Measurements from ENCODE around the gene NOS1AP.

Gene NOS1AP

DNA sequence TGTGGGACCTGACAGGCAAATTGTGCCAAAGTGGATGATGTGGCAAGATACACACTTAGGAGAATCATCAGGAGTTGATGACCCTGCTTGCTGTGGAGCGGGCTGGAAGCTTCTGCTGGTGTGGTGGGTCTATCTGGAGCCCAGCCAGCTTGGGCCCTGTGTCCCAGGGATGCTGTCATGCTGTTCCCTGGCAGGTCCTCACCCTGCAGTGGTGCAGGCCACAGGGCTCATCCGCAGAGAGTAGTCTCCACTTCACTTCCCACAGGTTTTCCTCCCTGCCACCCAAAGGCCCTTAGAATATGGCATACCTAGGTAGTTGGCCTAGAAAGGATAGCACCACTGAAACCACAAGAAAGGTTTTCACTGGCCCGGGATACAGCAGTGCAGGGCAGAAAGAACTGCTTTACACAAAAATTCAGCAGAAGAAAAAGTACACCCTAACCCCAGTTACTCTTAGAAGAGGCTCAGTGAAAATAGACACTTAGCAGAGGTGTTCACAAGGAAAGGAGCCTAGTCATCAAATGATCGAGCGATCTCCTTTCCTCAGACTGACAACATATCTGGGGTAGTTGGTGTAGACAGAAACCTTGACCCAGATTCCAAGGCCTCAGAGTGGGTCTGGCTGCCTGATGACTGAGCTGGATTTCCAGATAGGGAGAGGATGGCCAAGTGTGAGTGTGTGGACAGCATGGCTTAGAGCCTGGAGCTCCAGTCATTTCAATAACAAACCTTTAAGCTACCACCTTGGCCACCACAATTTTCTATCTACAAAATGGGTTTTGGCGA lies 310.8 kb downstream of the NOS1AP start:
- H3K9ac ChIP-seq (ENCODE audit: low read depth, low read length) = no peak overlapping the region
- no peak overlapping the region for H3K4me3 ChIP-seq (ENCODE audit: low read length)
- no peaks in the 10 kb centered on the region for H3K4me1 ChIP-seq (ENCODE audit: insufficient read depth, low read length)
- H3K27me3 ChIP-seq (ENCODE audit: insufficient read depth, low read length) = no peaks in the 10 kb centered on the region
- H3K36me3 ChIP-seq (ENCODE audit: insufficient read depth, low read depth, low read length) = peaks cover 12% of the 10 kb centered on the region
- no peaks in the 10 kb centered on the region for H3K9me3 ChIP-seq (ENCODE audit: insufficient read depth, low read depth, low read length)
- no peak overlapping the region for H3K27ac ChIP-seq (ENCODE audit: low read length)

DNA sequence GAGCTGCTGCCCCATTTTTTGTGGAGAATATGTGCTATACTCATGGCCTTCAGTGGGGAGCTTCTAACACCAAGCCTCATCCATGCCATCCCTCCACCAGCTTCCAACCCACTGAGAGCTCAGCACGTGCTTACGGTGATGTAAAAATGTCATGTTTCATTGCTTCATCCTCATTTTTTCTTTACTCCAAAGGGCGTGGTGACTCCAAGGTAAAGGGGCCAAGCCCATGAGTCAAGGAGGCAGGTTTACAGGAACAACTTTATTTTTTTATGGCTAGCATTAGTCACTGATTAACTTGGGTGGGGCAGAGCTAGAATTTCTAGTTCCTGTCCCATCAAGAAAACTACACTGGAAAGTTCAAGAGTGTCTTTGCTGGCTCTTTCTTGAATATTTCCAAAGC lies 311.9 kb downstream of the NOS1AP start, which contains the start of gene C1orf226:
Gene C1orf226, plus strand, starts transcription at position 346 of the 400 bp plus-strand sequence. CDS start 174 bp downstream, outside the sequence.
- H3K4me1 ChIP-seq (ENCODE audit: insufficient read depth, low read length) = no peaks in the 10 kb centered on the region
- no peak within 1 kb of the TSS for H3K4me3 ChIP-seq (ENCODE audit: low read length)
- H3K27ac ChIP-seq (ENCODE audit: low read length) = no peak within 1 kb of the TSS
- no peak within 1 kb of the TSS for H3K9ac ChIP-seq (ENCODE audit: low read depth, low read length)
- no peaks in the 10 kb centered on the region for H3K27me3 ChIP-seq (ENCODE audit: insufficient read depth, low read length)
- H3K9me3 ChIP-seq (ENCODE audit: insufficient read depth, low read depth, low read length) = no peaks in the 10 kb centered on the region
- H3K36me3 ChIP-seq (ENCODE audit: insufficient read depth, low read depth, low read length) = peaks cover 12% of the 10 kb centered on the region

DNA sequence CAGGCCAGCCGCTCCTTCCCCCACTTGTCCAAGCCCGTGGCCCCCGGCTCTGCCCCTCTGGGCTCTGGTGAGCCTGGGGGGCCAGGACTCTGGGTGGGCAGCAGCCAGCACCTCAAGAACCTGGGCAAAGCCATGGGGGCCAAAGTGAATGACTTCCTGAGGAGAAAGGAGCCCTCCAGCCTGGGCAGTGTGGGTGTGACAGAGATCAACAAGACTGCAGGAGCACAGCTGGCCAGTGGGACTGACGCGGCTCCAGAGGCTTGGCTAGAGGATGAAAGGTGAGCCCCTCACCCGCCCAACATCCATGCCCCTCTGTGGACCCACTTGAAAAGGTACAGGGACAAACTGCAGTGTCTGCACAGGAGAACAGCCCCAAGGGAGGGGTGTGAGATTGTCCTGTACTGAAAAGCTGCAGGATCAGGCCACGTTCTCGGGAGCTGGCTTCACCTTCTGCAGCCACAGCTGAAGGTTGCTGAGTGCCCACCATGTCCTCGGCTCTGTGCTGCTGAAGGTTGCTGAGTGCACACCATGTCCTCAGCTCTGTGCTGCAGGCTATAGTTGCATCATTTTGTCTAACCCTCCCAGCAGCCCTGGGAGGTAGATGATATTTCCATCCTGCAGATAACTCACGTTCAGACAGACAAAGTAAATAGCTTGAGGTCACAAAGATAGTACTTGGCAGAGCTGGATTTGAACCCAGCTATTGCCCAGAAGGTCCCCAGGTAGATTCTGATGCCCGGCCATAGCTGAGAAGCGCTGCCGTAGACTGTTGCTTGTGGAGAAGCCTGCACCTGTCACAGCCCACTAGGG lies 312.7 kb downstream of the NOS1AP start:
- H3K27me3 ChIP-seq (ENCODE audit: insufficient read depth, low read length) = no peaks in the 10 kb centered on the region
- H3K4me3 ChIP-seq (ENCODE audit: low read length) = no peak overlapping the region
- H3K9me3 ChIP-seq (ENCODE audit: insufficient read depth, low read depth, low read length) = no peaks in the 10 kb centered on the region
- no peak overlapping the region for H3K27ac ChIP-seq (ENCODE audit: low read length)
- no peak overlapping the region for H3K9ac ChIP-seq (ENCODE audit: low read depth, low read length)
- H3K36me3 ChIP-seq (ENCODE audit: insufficient read depth, low read depth, low read length) = peaks cover 12% of the 10 kb centered on the region
- no peaks in the 10 kb centered on the region for H3K4me1 ChIP-seq (ENCODE audit: insufficient read depth, low read length)

DNA sequence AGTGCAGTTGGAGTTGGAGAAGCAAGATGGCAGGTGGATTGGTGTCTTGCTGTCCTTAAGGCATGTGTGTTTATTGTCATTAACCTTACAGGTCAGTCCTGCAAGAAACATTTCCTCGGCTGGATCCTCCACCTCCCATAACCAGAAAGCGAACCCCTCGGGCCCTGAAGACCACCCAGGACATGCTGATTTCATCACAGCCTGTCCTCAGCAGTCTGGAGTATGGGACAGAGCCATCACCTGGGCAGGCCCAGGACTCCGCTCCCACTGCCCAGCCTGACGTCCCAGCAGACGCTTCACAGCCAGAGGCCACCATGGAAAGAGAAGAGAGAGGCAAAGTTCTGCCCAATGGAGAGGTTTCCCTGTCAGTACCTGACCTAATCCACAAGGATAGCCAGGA lies 313.6 kb downstream of the NOS1AP start:
- Histone ChIP-seq H3K4me3 (ENCODE audit: low read length) (no peak overlapping the region), H3K4me1 (ENCODE audit: insufficient read depth, low read length) (no peaks in the 10 kb centered on the region), H3K9ac (ENCODE audit: low read depth, low read length) (no peak overlapping the region), H3K9me3 (ENCODE audit: insufficient read depth, low read depth, low read length) (no peaks in the 10 kb centered on the region), H3K27ac (ENCODE audit: low read length) (no peak overlapping the region), H3K36me3 (ENCODE audit: insufficient read depth, low read depth, low read length) (peaks cover 12% of the 10 kb centered on the region), H3K27me3 (ENCODE audit: insufficient read depth, low read length) (no peaks in the 10 kb centered on the region)

DNA sequence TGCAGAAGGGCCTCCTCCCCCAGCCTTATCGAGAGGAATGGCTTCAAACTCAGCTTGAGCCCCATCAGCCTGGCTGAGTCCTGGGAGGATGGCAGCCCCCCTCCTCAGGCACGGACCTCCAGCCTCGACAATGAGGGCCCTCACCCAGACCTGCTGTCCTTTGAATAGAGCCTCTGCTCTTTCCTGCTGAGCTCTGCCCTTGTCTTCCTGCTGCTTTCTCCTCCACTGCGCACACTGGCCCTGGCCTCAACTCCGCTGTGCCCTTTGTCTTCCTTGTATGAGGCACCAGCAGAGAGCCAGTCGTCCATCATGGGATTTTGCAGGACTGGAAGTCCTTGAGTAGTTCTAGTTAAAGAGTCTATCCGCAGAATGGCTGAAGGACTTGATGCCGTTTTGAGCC lies 314.0 kb downstream of the NOS1AP start:
- H3K36me3 ChIP-seq (ENCODE audit: insufficient read depth, low read depth, low read length) = peaks cover 12% of the 10 kb centered on the region
- H3K9me3 ChIP-seq (ENCODE audit: insufficient read depth, low read depth, low read length) = no peaks in the 10 kb centered on the region
- no peak overlapping the region for H3K9ac ChIP-seq (ENCODE audit: low read depth, low read length)
- no peak overlapping the region for H3K4me3 ChIP-seq (ENCODE audit: low read length)
- H3K27ac ChIP-seq (ENCODE audit: low read length) = no peak overlapping the region
- H3K4me1 ChIP-seq (ENCODE audit: insufficient read depth, low read length) = no peaks in the 10 kb centered on the region
- H3K27me3 ChIP-seq (ENCODE audit: insufficient read depth, low read length) = no peaks in the 10 kb centered on the region

DNA sequence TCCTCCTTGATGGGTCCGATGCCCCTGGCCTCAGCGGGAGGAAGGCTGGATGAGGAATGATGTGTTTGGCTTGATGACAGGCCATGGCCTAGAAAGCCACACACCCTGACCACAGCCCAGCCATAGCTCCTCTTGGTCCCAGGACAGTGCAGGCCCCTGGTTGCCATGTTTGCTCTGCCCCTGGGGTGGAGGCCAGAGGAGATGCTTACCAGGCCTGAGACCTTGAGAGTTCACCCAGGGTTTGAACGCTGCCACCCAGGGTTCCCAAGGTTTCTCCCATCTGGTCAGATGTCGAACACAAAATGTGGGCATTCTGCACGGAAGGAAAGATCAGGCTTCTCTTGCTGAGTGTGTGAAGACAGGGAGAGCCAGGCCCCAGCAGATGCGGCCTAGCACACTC lies 314.6 kb downstream of the NOS1AP start:
- no peaks in the 10 kb centered on the region for H3K4me1 ChIP-seq (ENCODE audit: insufficient read depth, low read length)
- no peaks in the 10 kb centered on the region for H3K9me3 ChIP-seq (ENCODE audit: insufficient read depth, low read depth, low read length)
- no peaks in the 10 kb centered on the region for H3K27me3 ChIP-seq (ENCODE audit: insufficient read depth, low read length)
- no peak overlapping the region for H3K9ac ChIP-seq (ENCODE audit: low read depth, low read length)
- no peak overlapping the region for H3K27ac ChIP-seq (ENCODE audit: low read length)
- H3K4me3 ChIP-seq (ENCODE audit: low read length) = no peak overlapping the region
- H3K36me3 ChIP-seq (ENCODE audit: insufficient read depth, low read depth, low read length) = peaks cover 12% of the 10 kb centered on the region

DNA sequence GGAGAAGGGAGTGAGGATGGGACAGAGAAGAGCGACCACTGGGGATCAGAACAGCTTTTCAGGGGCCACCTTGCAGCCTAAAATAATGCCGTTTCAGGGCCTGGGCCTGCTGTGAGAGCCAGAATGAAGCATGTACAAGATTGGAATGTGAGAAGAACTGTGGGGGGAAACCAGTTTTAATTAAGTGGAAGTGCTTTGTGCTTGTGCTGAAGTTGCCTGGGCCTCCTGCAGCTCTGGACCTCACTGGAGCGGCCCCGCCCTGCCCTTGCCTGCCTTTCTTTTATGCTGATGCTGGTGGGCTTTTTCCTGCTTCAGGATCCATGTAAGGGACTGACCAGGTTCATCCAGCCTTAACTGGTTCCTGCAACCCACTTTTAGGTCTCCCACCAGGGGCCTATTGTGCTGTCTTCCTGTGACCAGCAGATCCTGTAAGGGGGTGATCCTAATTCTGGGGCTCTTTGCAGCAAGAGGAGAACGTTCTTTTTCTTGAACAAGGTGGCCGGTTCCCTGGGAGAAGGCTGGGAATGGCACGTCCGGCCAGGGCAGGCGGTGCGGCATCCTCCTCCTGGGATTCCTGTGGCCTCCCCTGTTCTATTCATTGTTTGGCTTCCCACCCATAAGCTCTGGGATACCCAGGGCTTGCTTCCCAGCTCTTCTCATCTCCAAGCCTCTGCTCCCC lies 315.2 kb downstream of the NOS1AP start:
- H3K4me1 ChIP-seq (ENCODE audit: insufficient read depth, low read length) = no peaks in the 10 kb centered on the region; the same call in 1 of the 2 replicates
- no peak overlapping the region for H3K27ac ChIP-seq (ENCODE audit: low read length)
- H3K9me3 ChIP-seq (ENCODE audit: insufficient read depth, low read depth, low read length) = no peaks in the 10 kb centered on the region
- no peak overlapping the region for H3K4me3 ChIP-seq (ENCODE audit: low read length)
- peaks cover 12% of the 10 kb centered on the region for H3K36me3 ChIP-seq (ENCODE audit: insufficient read depth, low read depth, low read length)
- H3K9ac ChIP-seq (ENCODE audit: low read depth, low read length) = no peak overlapping the region
- no peaks in the 10 kb centered on the region for H3K27me3 ChIP-seq (ENCODE audit: insufficient read depth, low read length)

DNA sequence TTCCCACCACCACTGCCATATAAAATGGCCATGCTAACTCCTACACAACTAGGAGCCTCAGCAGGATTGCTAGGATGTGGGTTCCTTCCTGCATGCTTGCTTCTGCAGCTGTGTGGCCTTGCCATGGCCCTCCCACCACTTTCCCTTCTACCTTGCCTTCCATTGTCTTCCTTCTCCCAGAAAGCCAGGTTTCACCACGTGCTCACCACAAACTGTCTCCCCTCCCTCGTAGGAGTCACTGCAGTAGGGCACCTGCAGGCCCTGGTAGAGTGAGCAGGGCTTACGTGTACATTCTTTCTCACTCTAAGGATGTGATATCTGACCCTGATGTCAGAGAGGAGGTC lies 315.8 kb downstream of the NOS1AP start:
- H3K36me3 ChIP-seq (ENCODE audit: insufficient read depth, low read depth, low read length) = peaks cover 12% of the 10 kb centered on the region
- H3K9me3 ChIP-seq (ENCODE audit: insufficient read depth, low read depth, low read length) = no peaks in the 10 kb centered on the region
- no peaks in the 10 kb centered on the region for H3K27me3 ChIP-seq (ENCODE audit: insufficient read depth, low read length)
- H3K9ac ChIP-seq (ENCODE audit: low read depth, low read length) = no peak overlapping the region
- no peaks in the 10 kb centered on the region; the same call in 1 of the 2 replicates for H3K4me1 ChIP-seq (ENCODE audit: insufficient read depth, low read length)
- no peak overlapping the region for H3K27ac ChIP-seq (ENCODE audit: low read length)
- no peak overlapping the region for H3K4me3 ChIP-seq (ENCODE audit: low read length)

DNA sequence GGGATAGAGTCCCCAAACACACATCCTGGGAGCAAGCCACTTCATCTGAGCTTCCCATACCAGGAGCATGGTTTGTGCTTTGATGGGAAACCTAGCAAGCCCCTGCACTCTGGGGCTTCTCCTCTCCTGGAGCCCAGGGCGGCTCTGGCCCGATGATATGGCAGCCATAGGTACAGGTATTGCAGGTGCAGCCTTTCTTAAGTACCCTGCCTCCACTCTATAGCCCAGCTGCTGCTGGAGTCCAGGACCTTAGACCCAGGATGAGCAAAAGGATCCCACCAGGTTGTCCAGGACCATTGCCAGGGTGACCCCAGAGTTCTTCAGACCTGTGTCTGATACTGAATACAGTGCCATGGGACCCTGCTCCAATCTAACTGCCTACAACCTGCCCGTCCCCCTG lies 316.2 kb downstream of the NOS1AP start:
- Histone ChIP-seq H3K36me3 (ENCODE audit: insufficient read depth, low read depth, low read length) (peaks cover 12% of the 10 kb centered on the region), H3K4me1 (ENCODE audit: insufficient read depth, low read length) (no peaks in the 10 kb centered on the region; the same call in 1 of the 2 replicates), H3K27ac (ENCODE audit: low read length) (no peak overlapping the region), H3K4me3 (ENCODE audit: low read length) (no peak overlapping the region), H3K9ac (ENCODE audit: low read depth, low read length) (no peak overlapping the region), H3K9me3 (ENCODE audit: insufficient read depth, low read depth, low read length) (no peaks in the 10 kb centered on the region), H3K27me3 (ENCODE audit: insufficient read depth, low read length) (no peaks in the 10 kb centered on the region)

DNA sequence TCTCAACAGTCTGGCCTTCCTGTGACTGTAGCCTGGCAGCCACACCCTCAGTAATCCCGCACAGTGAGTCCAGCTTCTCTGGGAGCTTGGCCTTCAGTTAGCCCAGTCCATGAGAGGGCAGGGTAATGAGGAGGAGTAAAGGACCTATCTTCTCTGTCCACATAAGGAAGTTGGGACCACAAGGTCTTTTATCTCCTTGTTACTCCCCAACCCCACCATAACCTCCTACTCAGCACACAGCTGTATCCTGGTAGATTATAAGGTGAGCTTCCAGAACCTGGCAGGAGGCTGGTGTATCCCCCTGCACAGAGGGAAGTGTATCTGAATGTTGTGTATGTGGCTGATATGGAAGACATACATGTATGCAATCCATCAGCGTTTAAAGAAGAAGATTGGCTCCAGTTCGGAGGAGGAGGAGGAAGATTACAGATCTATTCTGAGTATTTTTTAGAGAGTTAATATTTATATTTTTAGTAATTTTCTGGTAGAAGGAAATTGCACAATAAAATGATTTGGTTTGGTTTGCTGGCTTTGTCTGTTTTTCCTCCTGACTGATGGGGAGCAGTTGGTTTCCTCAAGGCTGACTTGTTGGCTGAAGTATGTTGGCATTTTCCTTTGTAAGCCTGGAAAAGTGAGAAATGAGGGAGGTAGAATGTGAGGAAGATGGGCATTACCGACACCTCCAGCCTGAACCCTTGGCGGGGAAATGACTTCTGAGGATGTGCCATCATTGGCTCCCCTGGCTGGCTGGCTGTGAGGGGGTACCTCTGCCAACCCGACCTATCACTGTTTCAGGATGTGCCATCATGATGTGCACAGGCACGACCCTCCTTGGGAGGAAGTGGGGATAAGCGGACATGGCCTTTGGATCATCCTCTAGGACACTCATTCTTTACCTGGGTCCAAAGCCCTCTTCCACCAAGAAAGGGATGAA lies 317.1 kb downstream of the NOS1AP start:
- no peaks in the 10 kb centered on the region for H3K27me3 ChIP-seq (ENCODE audit: insufficient read depth, low read length)
- no peak overlapping the region for H3K9ac ChIP-seq (ENCODE audit: low read depth, low read length)
- H3K9me3 ChIP-seq (ENCODE audit: insufficient read depth, low read depth, low read length) = no peaks in the 10 kb centered on the region
- H3K36me3 ChIP-seq (ENCODE audit: insufficient read depth, low read depth, low read length) = peaks cover 12% of the 10 kb centered on the region
- no peak overlapping the region for H3K27ac ChIP-seq (ENCODE audit: low read length)
- H3K4me1 ChIP-seq (ENCODE audit: insufficient read depth, low read length) = peaks cover 2% of the 10 kb centered on the region; the same call in 1 of the 2 replicates
- H3K4me3 ChIP-seq (ENCODE audit: low read length) = no peak overlapping the region

Data from iPS-20b (cell line).